Endothelial cell of umbilical vein (primary cell): ENCODE results near the gene MEIOB. TPM values are rescaled to one million over a fixed set of nuclear protein-coding genes. Genes with fewer than 3 reads are reported as not detected.

Source experiments
- BruUV-seq: library from RNA; stranded (reverse); fragments of 400-500 nt; replicated peaks from 2 replicates; lab custom pipeline; 2021; lab: Mats Ljungman, UMichigan
- CTCF ChIA-PET: fragments of 300-600, 350-600 bp; sonication (Branson Sonifier 250); formaldehyde crosslinking; loops from one replicate; lab custom pipeline; 2021; ENCODE audit warnings: antibody characterized with exemption, inconsistent platforms; lab: Charles Lee
- POLR2A ChIA-PET: fragments of 300-600, 350-600 bp; sonication (Branson Sonifier 250); formaldehyde crosslinking; loops from one replicate; lab custom pipeline; 2021; ENCODE audit warnings: antibody characterized with exemption, inconsistent platforms; lab: Charles Lee
- DNase-seq: peaks from one replicate; pipeline ENCODE4 v3.0.0-alpha.2; 2011; ENCODE audit warnings: low read depth, low spot score
- FAIRE-seq: peaks from 2 replicates; lab custom pipeline; 2011; peaks lifted over from hg19 to GRCh38; lab: Jason Lieb, UNC
- H2AFZ ChIP-seq: 2 replicates; pipeline ENCODE4 v1.6.0; 2012; ENCODE audit warnings: low read depth, low read length, control low read depth, inconsistent platforms
- H3K27ac ChIP-seq: 2 replicates; pipeline ENCODE4 v1.5.1; 2011; ENCODE audit warnings: low read depth, mild to moderate bottlenecking, control low read depth, low read length, moderate library complexity; ENCODE audit not compliant: insufficient read depth
- H3K27me3 ChIP-seq, 2 experiments: 2 replicates each; pipeline versions ENCODE4 v1.6.0 to v1.6.1; 2011; ENCODE audit warnings: low read length in 2 of 2, mixed read lengths in 1 of 2; ENCODE audit not compliant: control insufficient read depth in 2 of 2, insufficient read depth in 2 of 2
- H3K36me3 ChIP-seq, 2 experiments: 2 replicates in 1 of 2; 3 replicates in 1 of 2; pipeline ENCODE4 v1.5.1; 2011; ENCODE audit warnings: low read length in 2 of 2, mild to moderate bottlenecking in 1 of 2, moderate library complexity in 1 of 2; ENCODE audit not compliant: control insufficient read depth in 2 of 2, insufficient read depth in 2 of 2; ENCODE audit errors: extremely low read depth in 1 of 2
- H3K4me1 ChIP-seq: 3 replicates; pipeline ENCODE4 v1.5.1; 2011; ENCODE audit warnings: mild to moderate bottlenecking, low read length; ENCODE audit not compliant: control insufficient read depth, insufficient read depth; ENCODE audit errors: extremely low read depth
- H3K4me2 ChIP-seq: 2 replicates; pipeline ENCODE4 v1.6.1; 2011; ENCODE audit warnings: low read length, control low read depth, mixed read lengths; ENCODE audit not compliant: insufficient read depth
- H3K4me3 ChIP-seq, 3 experiments: fragments of 200-600 bp in 1 of 3; sonication (generic), shearing (Covaris generic) in 1 of 3; replicated peaks in 1 of 3; 2 replicates each; pipeline ENCODE4 v1.5.1; 2011 to 2016; ENCODE audit warnings: control low read depth in 3 of 3, low read length in 3 of 3, mild to moderate bottlenecking in 2 of 3, inconsistent platforms in 1 of 3, low read depth in 1 of 3, moderate library complexity in 1 of 3; ENCODE audit not compliant: insufficient read depth in 1 of 3
- H3K79me2 ChIP-seq: 2 replicates; pipeline ENCODE4 v1.6.0; 2012; ENCODE audit warnings: low read length, inconsistent platforms; ENCODE audit not compliant: control insufficient read depth, insufficient read depth
- H3K9ac ChIP-seq: replicated peaks from 2 replicates; pipeline ENCODE3; 2011; ENCODE audit warnings: low read length, control low read depth; ENCODE audit not compliant: insufficient read depth; ENCODE audit errors: extremely low read depth
- H3K9me1 ChIP-seq: replicated peaks from 3 replicates; pipeline ENCODE4 v1.6.0; 2011; ENCODE audit warnings: mild to moderate bottlenecking, low read length; ENCODE audit not compliant: control insufficient read depth, insufficient read depth; ENCODE audit errors: extremely low read depth
- H3K9me3 ChIP-seq: replicated peaks from 2 replicates; pipeline ENCODE4 v1.5.1; 2012; ENCODE audit warnings: low read length, inconsistent platforms; ENCODE audit not compliant: control insufficient read depth, insufficient read depth
- H4K20me1 ChIP-seq: replicated peaks from 2 replicates; pipeline ENCODE3; 2011; ENCODE audit warnings: mild to moderate bottlenecking, low read length; ENCODE audit not compliant: control insufficient read depth, insufficient read depth; ENCODE audit errors: extremely low read depth
- CTCF ChIP-seq, 2 donors: IDR thresholded peaks; 1 replicate in 1 of 2; 2 replicates in 1 of 2; pipeline ENCODE4 v1.5.1; 2011; ENCODE audit warnings: low read length in 2 of 2, mild to moderate bottlenecking in 2 of 2, moderate library complexity in 2 of 2, control low read depth in 1 of 2, inconsistent platforms in 1 of 2, low read depth in 1 of 2; ENCODE audit not compliant: insufficient read depth in 1 of 2; ENCODE audit errors: extremely low read depth in 1 of 2
- EZH2 ChIP-seq: IDR thresholded peaks from 2 replicates; pipeline ENCODE4 v1.6.1; 2012; ENCODE audit warnings: borderline replicate concordance, low read depth, mild to moderate bottlenecking, moderate library complexity, low read length, inconsistent platforms; ENCODE audit not compliant: severe bottlenecking
- FOS ChIP-seq: IDR thresholded peaks from 2 replicates; pipeline ENCODE4 v1.6.1; 2011; ENCODE audit warnings: mild to moderate bottlenecking, low read length, moderate library complexity, borderline replicate concordance; ENCODE audit not compliant: insufficient read depth
- GATA2 ChIP-seq: IDR thresholded peaks from 2 replicates; pipeline ENCODE4 v1.7.0; 2011; ENCODE audit warnings: low read depth, mild to moderate bottlenecking, moderate library complexity, mixed read lengths, low read length; ENCODE audit not compliant: insufficient read length, insufficient read depth
- JUN ChIP-seq: IDR thresholded peaks from 2 replicates; pipeline ENCODE4 v1.6.1; 2011; ENCODE audit warnings: borderline replicate concordance, low read depth; ENCODE audit not compliant: insufficient read length, insufficient read depth
- MAX ChIP-seq: IDR thresholded peaks from 2 replicates; pipeline ENCODE4 v1.6.1; 2011; ENCODE audit not compliant: insufficient read depth, insufficient read length
- MYC ChIP-seq: IDR thresholded peaks from one replicate; pipeline ENCODE4 v1.6.1; 2011; ENCODE audit warnings: mild to moderate bottlenecking, low read depth, low read length
- POLR2A ChIP-seq: IDR thresholded peaks from 2 replicates; pipeline ENCODE4 v1.6.1; 2012; ENCODE audit warnings: low read depth, mild to moderate bottlenecking, control low read depth, low read length
- POLR2AphosphoS5 ChIP-seq: IDR thresholded peaks from 2 replicates; pipeline ENCODE4 v1.6.1; 2012; ENCODE audit warnings: low read depth, mild to moderate bottlenecking, control low read depth, low read length, moderate library complexity; ENCODE audit not compliant: insufficient read depth
- dilution Hi-C: fragments of 300-500 bp; cut with MboI; formaldehyde crosslinking; loops from one replicate; pipeline ENCODE4 v1.15.0; 2019; ENCODE audit warnings: low sequenced_read_pairs; ENCODE audit not compliant: extremely low pct_ligation_motif_present
- intact Hi-C: fragments of 100-400 bp; cut with micrococcal nuclease; formaldehyde crosslinking; loops from one replicate; pipeline ENCODE4 v1.10.0; 2022
- polyA plus RNA-seq, 4 experiments: library from polyadenylated mRNA; depleted of rRNA in 3 of 4; stranded (reverse) in 3 of 4; unstranded in 1 of 4; fragments of >200 nt; gene quantifications; 2 replicates each; pipeline versions ENCODE4 v1.2.1 to v1.2.3, GENCODE V29; 2011 to 2012; ENCODE audit warnings: missing spikeins in 1 of 4
- total RNA-seq: library from RNA; stranded (reverse); gene quantifications from 2 replicates; pipeline ENCODE4 v1.2.3, GENCODE V29; 2021

Gene MEIOB
- total and polyA plus RNA-seq, 2 donors (not counting 3 experiments of a cell fraction or from before 2014, with no cell fraction given) = 0.04 TPM; not detected in 1

- dilution Hi-C loops = no loop called here
- FAIRE-seq (no peak), DNase-seq (no peak)
- Histone ChIP-seq H3K27me3 (no peaks in the 10 kb centered on the region), H3K27ac (no peak overlapping the region), H4K20me1 (no peaks in the 10 kb centered on the region), H3K9ac (no peak overlapping the region), H3K4me3 (no peak overlapping the region), H2AFZ (no peak overlapping the region), H3K79me2 (peaks cover 25% of the 10 kb centered on the region), H3K4me1 (peaks cover 5% of the 10 kb centered on the region), H3K9me1 (no peaks in the 10 kb centered on the region), H3K9me3 (no peaks in the 10 kb centered on the region), H3K4me2 (no peak overlapping the region), H3K36me3 (peaks cover 0 to 23% of the 10 kb centered on the region in 2 experiments)
- no TSS peak for BruUV-seq
- TF ChIP-seq POLR2AphosphoS5 (no peak), MYC (no peak), MAX (no peak), FOS (no peak), EZH2 (no peak), GATA2 (no peak), CTCF (IDR thresholded peaks at IDR 0.05; ENCODE audit: extremely low read depth in 1 of 2, insufficient read depth in 1 of 2, low read depth in 1 of 2, low read length in 2 of 2) (no peak), JUN (no peak), POLR2A (no peak)
- ChIA-PET CTCF (no interaction called here), POLR2A (no interaction called here)
- intact Hi-C loops = loop anchor here (10.0 kb wide), 1 partner anchor 483 kb away; the partner anchor contains the start of gene UBE2I
These were observed 84.5 kb downstream of the MEIOB start for GRCh38 chr16:1787322-1788094.
